GM19328 (cell line): ENCODE data around the gene MED31.
"Not testable (repeated sequence)": the region's sequence is repeated elsewhere in the genome, so short reads cannot be mapped to it uniquely, and the experiment has no call there.

Experiments
- ATAC-seq: cut with Tn5 transposase; IDR thresholded peaks from one replicate; pipeline ENCODE4 v1.9.1; 2021; ENCODE audit warnings: mild to moderate bottlenecking, moderate library complexity; ENCODE audit not compliant: unreplicated experiment

The MED31 gene

GRCh38 chr17:6651354-6651918 is at the start of gene MED31, which contains the start of gene C17orf100:
MED31 (minus strand) TSS chr17:6651605; CDS start chr17:6651528, 77 bp downstream.
C17orf100 (plus strand) TSS chr17:6651762; CDS start chr17:6651914, 152 bp downstream.
- ATAC-seq: peak; percentile 94

- no peak for ATAC-seq
Measured at GRCh38 chr17:6700948-6701307, 49.5 kb upstream of the MED31 start.

- ATAC-seq: no peak
Measured at GRCh38 chr17:6699997-6700947, 48.9 kb upstream of the MED31 start.

GRCh38 chr17:6698004-6698403 is 46.6 kb upstream of the MED31 start:
- no peak for ATAC-seq

- no peak for ATAC-seq
Measured at GRCh38 chr17:6696906-6697305, 45.5 kb upstream of the MED31 start.

- no peak for ATAC-seq
Measured at GRCh38 chr17:6695565-6695964, 44.2 kb upstream of the MED31 start.

- ATAC-seq: no peak
Measured at GRCh38 chr17:6695051-6695450, 43.6 kb upstream of the MED31 start.

GRCh38 chr17:6691958-6692357 is 40.6 kb upstream of the MED31 start:
- not testable (repeated sequence) for ATAC-seq

GRCh38 chr17:6691546-6691945 is 40.1 kb upstream of the MED31 start:
- ATAC-seq: no peak

GRCh38 chr17:6690641-6691040 is 39.2 kb upstream of the MED31 start:
- no peak for ATAC-seq

GRCh38 chr17:6688944-6689343 is 37.5 kb upstream of the MED31 start:
- ATAC-seq: no peak

GRCh38 chr17:6686026-6686425 is 34.6 kb upstream of the MED31 start:
- ATAC-seq: no peak

- no peak for ATAC-seq
Measured at GRCh38 chr17:6684881-6685767, 33.7 kb upstream of the MED31 start.

- no peak for ATAC-seq
Measured at GRCh38 chr17:6684460-6684783, 33.0 kb upstream of the MED31 start.

- ATAC-seq: no peak
Measured at GRCh38 chr17:6683730-6684459, 32.5 kb upstream of the MED31 start.

GRCh38 chr17:6683081-6683684 is 31.8 kb upstream of the MED31 start:
- no peak for ATAC-seq

GRCh38 chr17:6682339-6682738 is 30.9 kb upstream of the MED31 start:
- no peak for ATAC-seq

GRCh38 chr17:6681671-6682070 is 30.3 kb upstream of the MED31 start:
- ATAC-seq: no peak

- ATAC-seq: no peak
Measured at GRCh38 chr17:6681176-6681575, 29.8 kb upstream of the MED31 start.

GRCh38 chr17:6679241-6679640 is 27.8 kb upstream of the MED31 start:
- ATAC-seq: no peak
